HUES6 (cell line): ENCODE data around the gene ETS1.

Experiments
- H3K27ac ChIP-seq: 2 replicates; pipeline ENCODE4 v1.7.0; 2013; ENCODE audit warnings: low read depth, mild to moderate bottlenecking, low read length, inconsistent platforms
- H3K27me3 ChIP-seq: 2 replicates; pipeline ENCODE4 v1.6.1; 2013; ENCODE audit warnings: low read length; ENCODE audit not compliant: control insufficient read depth, insufficient read depth
- H3K36me3 ChIP-seq: 2 replicates; pipeline ENCODE4 v1.6.1; 2013; ENCODE audit warnings: low read length; ENCODE audit not compliant: control insufficient read depth, insufficient read depth
- H3K4me1 ChIP-seq: 2 replicates; pipeline ENCODE4 v1.6.1; 2013; ENCODE audit warnings: low read length; ENCODE audit not compliant: control insufficient read depth, insufficient read depth
- H3K4me3 ChIP-seq: 2 replicates; pipeline ENCODE4 v1.5.1; 2013; ENCODE audit warnings: low read depth, low read length
- H3K9ac ChIP-seq: one replicate; pipeline ENCODE4 v1.6.1; 2013; ENCODE audit warnings: mild to moderate bottlenecking, low read length
- H3K9me3 ChIP-seq: 2 replicates; pipeline ENCODE4 v1.6.1; 2013; ENCODE audit warnings: low read depth, low read length; ENCODE audit not compliant: control insufficient read depth, insufficient read depth

The ETS1 gene

DNA sequence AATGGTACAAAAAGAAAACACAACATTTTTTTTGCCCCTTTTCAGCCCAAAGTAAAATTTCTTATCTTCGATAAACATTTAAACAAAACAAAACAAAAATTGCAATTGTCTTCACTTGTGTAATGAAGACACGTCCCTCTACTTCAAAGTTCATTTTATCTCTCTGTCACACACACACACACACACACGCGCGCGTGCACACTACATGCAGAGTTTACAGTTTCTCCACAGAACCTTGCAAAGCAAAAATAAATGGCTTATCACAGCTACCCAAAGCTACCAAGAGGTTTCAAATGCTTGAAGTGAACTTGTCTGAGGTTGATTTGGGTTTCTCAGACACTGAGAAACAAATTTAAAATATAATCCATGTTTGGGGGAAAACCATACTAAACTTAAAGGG is 72.3 kb downstream of the ETS1 start:
- H3K4me3 ChIP-seq, result no peak overlapping the region
- H3K9ac ChIP-seq, result no peak overlapping the region
- no peak overlapping the region for H3K27ac ChIP-seq
- H3K36me3 ChIP-seq, result no peaks in the 10 kb centered on the region
- H3K9me3 ChIP-seq, result no peaks in the 10 kb centered on the region
- H3K27me3 ChIP-seq, result peaks cover under 1% of the 10 kb centered on the region; the same call in 1 of the 2 replicates
- H3K4me1 ChIP-seq, result peaks cover 13% of the 10 kb centered on the region; the same call in 1 of the 2 replicates

DNA sequence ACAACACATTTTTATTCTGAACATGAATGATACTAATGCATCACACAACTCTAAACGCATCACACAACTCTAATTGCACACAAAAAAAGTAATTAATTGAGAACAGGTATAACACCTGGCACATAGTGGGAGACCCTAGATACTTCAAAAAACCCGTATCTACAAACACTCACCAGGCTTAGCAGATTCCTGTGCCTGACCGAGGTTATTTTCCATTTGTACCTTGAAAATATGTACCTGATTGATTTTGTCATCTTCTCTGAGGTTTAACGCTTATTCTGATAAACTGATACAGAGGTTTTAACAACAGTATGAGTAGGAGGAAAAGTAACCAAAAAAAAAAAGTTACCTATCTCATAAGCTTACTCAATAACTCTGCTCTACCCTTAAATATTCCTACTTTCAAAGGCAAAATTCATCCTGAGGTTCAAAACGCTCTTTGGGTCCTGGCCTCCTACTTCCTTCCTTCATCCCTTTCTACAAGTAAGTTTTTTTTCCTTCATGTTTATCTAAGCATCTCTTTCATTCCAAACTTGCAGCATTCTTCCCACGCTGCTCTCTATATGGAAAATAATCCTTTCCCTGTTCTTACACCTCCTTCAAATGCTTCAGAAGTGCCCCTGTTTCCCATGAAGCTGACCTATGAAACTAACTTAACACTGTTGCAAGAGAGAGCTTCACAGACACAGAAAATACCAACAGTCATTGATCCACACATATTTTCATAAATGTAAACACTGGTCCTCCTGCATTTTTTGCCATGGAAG is 73.3 kb downstream of the ETS1 start:
- H3K36me3 ChIP-seq, result no peaks in the 10 kb centered on the region
- no peaks in the 10 kb centered on the region for H3K9me3 ChIP-seq
- H3K9ac ChIP-seq, result no peak overlapping the region
- H3K27ac ChIP-seq, result no peak overlapping the region
- peaks cover 10% of the 10 kb centered on the region; the same call in 1 of the 2 replicates for H3K4me1 ChIP-seq
- no peak overlapping the region for H3K4me3 ChIP-seq
- no peaks in the 10 kb centered on the region; the same call in 1 of the 2 replicates for H3K27me3 ChIP-seq

GRCh38 chr11:128512474-128512996 is 74.8 kb downstream of the ETS1 start:
- Histone ChIP-seq H3K36me3 (no peaks in the 10 kb centered on the region), H3K27ac (no peak overlapping the region), H3K9ac (no peak overlapping the region), H3K9me3 (no peaks in the 10 kb centered on the region), H3K4me1 (peaks cover 3% of the 10 kb centered on the region), H3K4me3 (no peak overlapping the region), H3K27me3 (no peaks in the 10 kb centered on the region)

DNA sequence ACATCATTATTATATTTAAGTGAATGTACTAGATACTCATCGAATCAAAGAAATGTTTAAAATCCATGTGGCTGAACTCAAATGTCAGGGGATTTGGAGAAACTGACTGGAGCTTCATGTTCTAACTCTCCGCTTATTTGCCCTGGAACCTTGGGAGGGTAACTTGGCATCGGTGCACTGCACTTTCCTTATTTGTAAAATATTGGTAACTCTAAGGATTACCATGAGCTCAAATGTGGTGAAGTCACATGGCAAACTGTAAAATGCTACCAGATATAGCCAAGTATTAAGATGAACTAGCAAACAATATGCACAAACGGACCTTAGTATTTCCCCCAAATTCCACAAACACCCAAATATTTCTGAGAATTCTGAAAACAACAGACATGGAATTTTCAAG is 75.6 kb downstream of the ETS1 start:
- H3K36me3 ChIP-seq, result no peaks in the 10 kb centered on the region
- no peak overlapping the region for H3K4me3 ChIP-seq
- H3K9me3 ChIP-seq, result no peaks in the 10 kb centered on the region
- H3K27ac ChIP-seq, result no peak overlapping the region
- no peaks in the 10 kb centered on the region for H3K27me3 ChIP-seq
- peaks cover 12% of the 10 kb centered on the region for H3K4me1 ChIP-seq
- H3K9ac ChIP-seq, result no peak overlapping the region

- Histone ChIP-seq H3K9me3 (no peaks in the 10 kb centered on the region), H3K36me3 (no peaks in the 10 kb centered on the region), H3K4me1 (peaks cover 17% of the 10 kb centered on the region), H3K9ac (no peak overlapping the region), H3K4me3 (no peak overlapping the region), H3K27ac (no peak overlapping the region), H3K27me3 (no peaks in the 10 kb centered on the region)
Measured at GRCh38 chr11:128509621-128510389, 77.6 kb downstream of the ETS1 start.

DNA sequence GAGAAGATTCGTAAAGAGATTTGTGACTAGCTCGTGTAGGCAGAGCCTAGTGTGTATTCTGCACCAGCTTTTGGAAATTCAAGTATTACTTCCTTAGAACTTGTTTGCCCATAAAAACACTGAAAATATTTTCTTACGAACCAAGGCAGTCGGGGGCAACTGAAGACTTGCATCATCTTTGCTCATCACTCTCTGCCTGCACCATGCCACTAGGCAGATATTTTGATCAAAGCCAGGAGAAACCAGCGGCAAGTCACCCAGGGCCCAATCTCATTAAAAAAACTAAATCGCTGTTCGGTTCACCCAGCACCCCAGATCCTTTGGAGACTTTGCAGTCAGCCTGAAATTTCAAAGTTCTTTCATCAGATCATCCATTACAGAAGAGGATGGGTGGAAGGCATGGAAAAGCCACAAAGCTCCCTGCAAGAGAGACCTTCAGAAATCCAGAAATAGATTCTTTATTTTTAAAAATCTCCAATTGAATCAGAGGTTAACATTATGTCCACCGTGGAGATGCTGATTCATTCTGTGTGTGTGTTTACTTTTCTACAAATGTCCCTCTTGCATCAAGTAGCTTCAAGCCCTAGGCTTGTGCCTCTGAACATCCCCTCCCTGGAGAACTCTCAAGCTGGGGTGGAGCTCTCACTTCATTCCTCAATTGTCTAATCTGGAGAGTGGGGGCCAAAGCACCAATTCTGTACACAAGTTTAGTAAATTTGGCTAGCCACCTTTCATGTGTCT is 78.4 kb downstream of the ETS1 start:
- H3K27ac ChIP-seq, result no peak overlapping the region
- H3K9ac ChIP-seq, result no peak overlapping the region
- no peaks in the 10 kb centered on the region for H3K36me3 ChIP-seq
- H3K4me1 ChIP-seq, result peaks cover 17% of the 10 kb centered on the region
- no peaks in the 10 kb centered on the region for H3K9me3 ChIP-seq
- no peaks in the 10 kb centered on the region for H3K27me3 ChIP-seq
- no peak overlapping the region for H3K4me3 ChIP-seq

DNA sequence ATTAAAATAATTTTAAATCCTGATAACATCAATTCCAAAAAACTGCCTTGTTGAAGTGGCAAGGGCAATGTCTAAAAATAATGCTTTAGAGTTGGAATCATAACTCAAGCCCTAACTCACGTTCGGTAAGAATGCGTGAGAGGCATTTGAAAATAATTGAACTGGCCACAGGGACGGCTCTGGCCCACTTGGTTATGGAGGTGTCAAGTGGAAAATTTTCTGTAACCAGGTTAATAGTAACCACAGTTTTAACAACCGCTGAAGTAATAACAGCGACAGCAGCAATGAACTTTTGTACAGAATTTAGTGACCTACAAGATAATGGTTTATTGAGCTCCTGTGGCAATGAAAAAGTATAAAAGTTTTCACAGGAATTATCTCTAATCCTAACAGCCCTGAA is 79.4 kb downstream of the ETS1 start:
- peaks cover 21% of the 10 kb centered on the region for H3K4me1 ChIP-seq
- H3K9me3 ChIP-seq, result no peaks in the 10 kb centered on the region
- H3K36me3 ChIP-seq, result no peaks in the 10 kb centered on the region
- H3K27me3 ChIP-seq, result no peaks in the 10 kb centered on the region
- no peak overlapping the region for H3K9ac ChIP-seq
- no peak overlapping the region for H3K27ac ChIP-seq
- H3K4me3 ChIP-seq, result no peak overlapping the region

- peaks cover 21% of the 10 kb centered on the region for H3K4me1 ChIP-seq
- no peak overlapping the region for H3K27ac ChIP-seq
- H3K27me3 ChIP-seq, result no peaks in the 10 kb centered on the region
- 0 out of 2 replicates have a peak, but pooled peaks cover 2% of the 10 kb centered on the region for H3K9me3 ChIP-seq
- no peak overlapping the region for H3K9ac ChIP-seq
- no peaks in the 10 kb centered on the region for H3K36me3 ChIP-seq
- H3K4me3 ChIP-seq, result peak overlapping the region; percentile 33
Measured at GRCh38 chr11:128506999-128507611, 80.3 kb downstream of the ETS1 start.

GRCh38 chr11:128506356-128506755 is 81.0 kb downstream of the ETS1 start:
- Histone ChIP-seq H3K4me1 (peaks cover 21% of the 10 kb centered on the region), H3K4me3 (no peak overlapping the region), H3K27ac (no peak overlapping the region)

GRCh38 chr11:128505449-128506065 is 81.8 kb downstream of the ETS1 start:
- Histone ChIP-seq H3K9me3 (0 out of 2 replicates have a peak, but pooled peaks cover 4% of the 10 kb centered on the region), H3K9ac (no peak overlapping the region), H3K27ac (no peak overlapping the region), H3K36me3 (no peaks in the 10 kb centered on the region), H3K4me1 (peaks cover 21% of the 10 kb centered on the region), H3K4me3 (no peak overlapping the region), H3K27me3 (no peaks in the 10 kb centered on the region)

More at GRCh38 chr11:128506356-128506755, 81.0 kb downstream of the ETS1 start:
- Histone ChIP-seq H3K9me3 (0 out of 2 replicates have a peak, but pooled peaks cover 4% of the 10 kb centered on the region), H3K9ac (no peak overlapping the region), H3K27me3 (no peaks in the 10 kb centered on the region), H3K36me3 (no peaks in the 10 kb centered on the region)
